ENCODE data around the gene LEMD1. TPM values are rescaled to one million over a fixed set of nuclear protein-coding genes. Genes with fewer than 3 reads are reported as not detected.

LEMD1 gene
- total RNA-seq, 1 donor from 2014 or later, result 2.0 TPM

- Mint-ChIP-seq H3K4me1 (ENCODE audit: low read depth, unreplicated experiment) (peaks cover 84% of the 10 kb centered on the region), H3K27ac (ENCODE audit: unreplicated experiment) (peak overlapping the region; percentile 99), H3K4me3 (ENCODE audit: unreplicated experiment) (peak overlapping the region; percentile 76), H3K36me3 (ENCODE audit: unreplicated experiment) (no peaks in the 10 kb centered on the region), H3K27me3 (ENCODE audit: unreplicated experiment) (peaks cover 32% of the 10 kb centered on the region), H3K9me3 (ENCODE audit: unreplicated experiment) (peaks cover 35% of the 10 kb centered on the region)
- DNase-seq, result no peak
- no peak for TF ChIP-seq CTCF (IDR thresholded peaks at IDR 0.05; ENCODE audit: partially characterized antibody, unreplicated experiment)
Observed at GRCh38 chr1:205353612-205354011, 68.2 kb downstream of the LEMD1 start.

GRCh38 chr1:205353191-205353590, 68.7 kb downstream of the LEMD1 start:
- Mint-ChIP-seq H3K9me3 (ENCODE audit: unreplicated experiment) (peaks cover 35% of the 10 kb centered on the region), H3K27ac (ENCODE audit: unreplicated experiment) (peak overlapping the region; percentile 99), H3K4me1 (ENCODE audit: low read depth, unreplicated experiment) (peaks cover 86% of the 10 kb centered on the region), H3K27me3 (ENCODE audit: unreplicated experiment) (peaks cover 32% of the 10 kb centered on the region), H3K4me3 (ENCODE audit: unreplicated experiment) (peak overlapping the region; percentile 76), H3K36me3 (ENCODE audit: unreplicated experiment) (no peaks in the 10 kb centered on the region)
- DNase-seq, result no peak
- TF ChIP-seq CTCF (IDR thresholded peaks at IDR 0.05; ENCODE audit: partially characterized antibody, unreplicated experiment), result no peak

GRCh38 chr1:205351984-205352713, 69.7 kb downstream of the LEMD1 start:
- peaks cover 35% of the 10 kb centered on the region for H3K9me3 Mint-ChIP-seq (ENCODE audit: unreplicated experiment)
- H3K4me1 Mint-ChIP-seq (ENCODE audit: low read depth, unreplicated experiment), result peaks cover 82% of the 10 kb centered on the region
- H3K4me3 Mint-ChIP-seq (ENCODE audit: unreplicated experiment), result peak overlapping the region; percentile 76
- peak overlapping the region; percentile 99 for H3K27ac Mint-ChIP-seq (ENCODE audit: unreplicated experiment)
- DNase-seq, result peak; percentile 99
- H3K36me3 Mint-ChIP-seq (ENCODE audit: unreplicated experiment), result no peaks in the 10 kb centered on the region
- H3K27me3 Mint-ChIP-seq (ENCODE audit: unreplicated experiment), result peaks cover 32% of the 10 kb centered on the region
- no peak for TF ChIP-seq CTCF (IDR thresholded peaks at IDR 0.05; ENCODE audit: partially characterized antibody, unreplicated experiment)

- DNase-seq, result peak; percentile 78
- TF ChIP-seq CTCF (IDR thresholded peaks at IDR 0.05; ENCODE audit: partially characterized antibody, unreplicated experiment), result no peak
- Mint-ChIP-seq H3K4me3 (ENCODE audit: unreplicated experiment) (peak overlapping the region; percentile 81), H3K36me3 (ENCODE audit: unreplicated experiment) (no peaks in the 10 kb centered on the region), H3K27me3 (ENCODE audit: unreplicated experiment) (peaks cover 32% of the 10 kb centered on the region), H3K4me1 (ENCODE audit: low read depth, unreplicated experiment) (peaks cover 76% of the 10 kb centered on the region), H3K27ac (ENCODE audit: unreplicated experiment) (peak overlapping the region; percentile 99), H3K9me3 (ENCODE audit: unreplicated experiment) (peaks cover 34% of the 10 kb centered on the region)
Observed at GRCh38 chr1:205350691-205351141, 71.1 kb downstream of the LEMD1 start.

GRCh38 chr1:205350124-205350523, 71.7 kb downstream of the LEMD1 start:
- TF ChIP-seq CTCF (IDR thresholded peaks at IDR 0.05; ENCODE audit: partially characterized antibody, unreplicated experiment), result no peak
- H3K4me1 Mint-ChIP-seq (ENCODE audit: low read depth, unreplicated experiment), result peaks cover 73% of the 10 kb centered on the region
- H3K36me3 Mint-ChIP-seq (ENCODE audit: unreplicated experiment), result no peaks in the 10 kb centered on the region
- no peak for DNase-seq
- H3K27me3 Mint-ChIP-seq (ENCODE audit: unreplicated experiment), result peaks cover 32% of the 10 kb centered on the region
- peak overlapping the region; percentile 81 for H3K4me3 Mint-ChIP-seq (ENCODE audit: unreplicated experiment)
- H3K9me3 Mint-ChIP-seq (ENCODE audit: unreplicated experiment), result peaks cover 32% of the 10 kb centered on the region
- peak overlapping the region; percentile 99 for H3K27ac Mint-ChIP-seq (ENCODE audit: unreplicated experiment)
